HEK293 (cell line): ENCODE measurements around the gene CRTAP.
A peak's percentile ranks its signal among the peaks of the same experiment; 100 is the strongest.
"Not testable (repeated sequence)": the region's sequence is repeated elsewhere in the genome, so short reads cannot be mapped to it uniquely, and the experiment has no call there.

Source experiments
- CTCF ChIA-PET: fragments of 350-600 bp; formaldehyde crosslinking; extraction: SDS; loops from one replicate; lab custom pipeline; 2021; ENCODE audit warnings: antibody characterized with exemption; lab: Yijun Ruan, JAX
- POLR2A ChIA-PET: fragments of 300-600 bp; formaldehyde crosslinking; extraction: SDS; loops from one replicate; lab custom pipeline; 2020; ENCODE audit warnings: antibody characterized with exemption, inconsistent platforms; lab: Yijun Ruan, JAX
- H3K27ac ChIP-seq: fragments of 200-500 bp; sonication (Bioruptor generic); 2 replicates; pipeline ENCODE4 v1.5.1; 2014; ENCODE audit warnings: low read depth, low read length, control low read depth, inconsistent platforms; ENCODE audit errors: extremely low read depth
- H3K36me3 ChIP-seq, 2 experiments: fragments of 200-500 bp in 1 of 2; sonication (Bioruptor generic) in 1 of 2; 1 replicate in 1 of 2; 2 replicates in 1 of 2; pipeline ENCODE4 v1.5.1; 2014 to 2017; ENCODE audit warnings: inconsistent platforms in 2 of 2, low read length in 2 of 2; ENCODE audit not compliant: control insufficient read depth in 2 of 2, insufficient read depth in 1 of 2
- H3K4me1 ChIP-seq: fragments of 200-500 bp; sonication (Bioruptor generic); 2 replicates; pipeline ENCODE4 v1.5.1; 2014; ENCODE audit warnings: mild to moderate bottlenecking, low read length, inconsistent platforms; ENCODE audit not compliant: control insufficient read depth, insufficient read depth
- H3K4me3 ChIP-seq: 2 replicates; pipeline ENCODE4 v1.5.1; 2011; ENCODE audit warnings: low read depth, mild to moderate bottlenecking, control low read depth, low read length, moderate library complexity
- H3K9me3 ChIP-seq: fragments of 200-500 bp; sonication (Bioruptor generic); 2 replicates; pipeline ENCODE4 v1.5.1; 2014; ENCODE audit warnings: low read depth, low read length, inconsistent platforms; ENCODE audit not compliant: control insufficient read depth, insufficient read depth
- ELK4 ChIP-seq: IDR thresholded peaks from 2 replicates; pipeline ENCODE4 v1.6.1; 2011; ENCODE audit warnings: mild to moderate bottlenecking, low read depth, low read length, borderline replicate concordance
- GLI4 ChIP-seq: fragments of 450-650 bp; formaldehyde crosslinking; IDR thresholded peaks from 2 replicates; pipeline ENCODE4 v1.5.1; 2016; ENCODE audit warnings: missing biosample characterization, missing genetic modification characterization
- GLIS2 ChIP-seq: fragments of 450-650 bp; formaldehyde crosslinking; IDR thresholded peaks from 2 replicates; pipeline ENCODE4 v1.5.1; 2016; ENCODE audit warnings: missing biosample characterization, missing genetic modification characterization
- REPIN1 ChIP-seq: fragments of 450-650 bp; formaldehyde crosslinking; IDR thresholded peaks from 2 replicates; pipeline ENCODE4 v1.5.1; 2017; ENCODE audit warnings: missing biosample characterization, missing genetic modification characterization, low read depth
- SP2 ChIP-seq: fragments of 450-650 bp; formaldehyde crosslinking; IDR thresholded peaks from 2 replicates; pipeline ENCODE4 v1.5.1; 2016; ENCODE audit warnings: missing biosample characterization, missing genetic modification characterization
- SP7 ChIP-seq: fragments of 450-650 bp; formaldehyde crosslinking; IDR thresholded peaks from 2 replicates; pipeline ENCODE4 v1.5.1; 2016; ENCODE audit warnings: missing biosample characterization, missing genetic modification characterization
- ZBTB21 ChIP-seq: fragments of 450-650 bp; formaldehyde crosslinking; IDR thresholded peaks from 2 replicates; pipeline ENCODE4 v1.5.1; 2017; ENCODE audit warnings: missing biosample characterization, missing genetic modification characterization
- ZNF121 ChIP-seq: fragments of 450-650 bp; formaldehyde crosslinking; IDR thresholded peaks from 2 replicates; pipeline ENCODE4 v1.5.1; 2016; ENCODE audit warnings: missing biosample characterization, missing genetic modification characterization
- ZNF169 ChIP-seq: fragments of 450-650 bp; formaldehyde crosslinking; IDR thresholded peaks from 2 replicates; pipeline ENCODE4 v1.5.1; 2016; ENCODE audit warnings: missing biosample characterization, missing genetic modification characterization
- ZNF302 ChIP-seq: fragments of 450-650 bp; formaldehyde crosslinking; IDR thresholded peaks from 2 replicates; pipeline ENCODE4 v1.5.1; 2016; ENCODE audit warnings: missing biosample characterization, missing genetic modification characterization, low read depth
- ZNF366 ChIP-seq: fragments of 450-650 bp; formaldehyde crosslinking; conservative IDR thresholded peaks from 2 replicates; pipeline ENCODE4 v1.5.1; 2016; ENCODE audit warnings: missing biosample characterization, missing genetic modification characterization
- ZNF560 ChIP-seq: fragments of 450-650 bp; formaldehyde crosslinking; IDR thresholded peaks from 2 replicates; pipeline ENCODE4 v1.5.1; 2017; ENCODE audit warnings: missing biosample characterization, missing genetic modification characterization, borderline replicate concordance
- ZNF843 ChIP-seq: fragments of 450-650 bp; formaldehyde crosslinking; IDR thresholded peaks from 2 replicates; pipeline ENCODE4 v1.5.1; 2016; ENCODE audit warnings: missing biosample characterization, missing genetic modification characterization
- ZSCAN18 ChIP-seq: fragments of 450-650 bp; formaldehyde crosslinking; IDR thresholded peaks from 2 replicates; pipeline ENCODE4 v1.5.1; 2016; ENCODE audit warnings: missing biosample characterization, missing genetic modification characterization

The CRTAP gene

GRCh38 chr3:33104803-33105202 is 9.0 kb upstream of the CRTAP start:
- POLR2A ChIA-PET = interaction anchor here (0.9 kb wide), 1 partner anchor 9 kb away, joined by 3 read pairs; the partner anchor contains the start of gene CRTAP
- Histone ChIP-seq H3K9me3 (no peaks in the 10 kb centered on the region), H3K4me3 (no peak overlapping the region), H3K27ac (no peak overlapping the region), H3K36me3 (no peaks in the 10 kb centered on the region), H3K4me1 (no peaks in the 10 kb centered on the region)
- 0 out of 2 replicates have a peak, but pooled peaks have one; percentile 37 for TF ChIP-seq ZNF121
- no peak for TF ChIP-seq GLIS2 (tag by site-specific recombination)
- CTCF ChIA-PET = interaction anchor here (0.6 to 0.7 kb wide), 2 partner anchors 9 to 584 kb away, joined by 3 read pairs; partner anchors contain the start of gene CRTAP

DNA sequence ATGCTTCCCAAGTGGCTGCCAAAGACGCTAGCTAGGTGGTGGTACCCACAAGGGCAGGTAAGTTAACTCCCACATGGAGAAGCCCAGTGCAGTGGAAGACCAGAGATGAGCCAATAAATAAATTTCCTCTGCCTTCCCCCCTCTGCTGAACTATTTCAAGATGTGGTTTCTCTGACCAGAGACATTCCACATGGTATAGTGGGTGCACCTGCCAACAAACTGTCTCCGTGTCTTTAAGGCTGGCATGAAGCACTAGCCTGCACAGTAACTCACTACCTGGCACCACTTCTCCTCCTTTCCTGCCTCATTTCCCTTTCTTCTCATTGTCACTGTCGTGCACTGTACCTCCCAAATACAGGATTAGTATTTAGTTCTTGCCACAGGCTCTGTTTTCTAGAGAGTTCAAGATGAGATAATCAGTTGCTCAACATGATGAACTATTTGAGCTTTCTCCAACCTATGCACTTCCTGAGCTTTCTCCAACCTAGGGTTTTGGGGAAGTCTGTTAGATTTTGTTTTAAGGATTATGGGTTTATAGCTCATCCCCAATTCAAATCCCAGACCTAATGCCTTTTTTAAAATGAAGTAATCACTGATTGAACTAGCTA is 8.4 kb upstream of the CRTAP start:
- TF ChIP-seq REPIN1 (tag by site-specific recombination) = no peak
- no peak for TF ChIP-seq GLI4 (tag by site-specific recombination)
- TF ChIP-seq ZNF843 = no peak
- TF ChIP-seq SP2 (tag by site-specific recombination) = no peak
- ChIA-PET CTCF (interaction anchor here (0.6 kb wide), 2 partner anchors 29 to 31 kb away, joined by 3 read pairs; no protein-coding TSS in a partner anchor), POLR2A (interaction anchor here (0.9 kb wide), 1 partner anchor 8 kb away, joined by 3 read pairs; the partner anchor contains the start of gene CRTAP)
- Histone ChIP-seq H3K27ac (no peak overlapping the region), H3K36me3 (no peaks in the 10 kb centered on the region), H3K9me3 (no peaks in the 10 kb centered on the region), H3K4me1 (no peaks in the 10 kb centered on the region), H3K4me3 (no peak overlapping the region)

GRCh38 chr3:33106854-33107253 is 7.0 kb upstream of the CRTAP start:
- CTCF ChIA-PET, H3K4me1 ChIP-seq, H3K36me3 ChIP-seq, POLR2A ChIA-PET, H3K4me3 ChIP-seq, H3K9me3 ChIP-seq, H3K27ac ChIP-seq: not testable (repeated sequence)

DNA sequence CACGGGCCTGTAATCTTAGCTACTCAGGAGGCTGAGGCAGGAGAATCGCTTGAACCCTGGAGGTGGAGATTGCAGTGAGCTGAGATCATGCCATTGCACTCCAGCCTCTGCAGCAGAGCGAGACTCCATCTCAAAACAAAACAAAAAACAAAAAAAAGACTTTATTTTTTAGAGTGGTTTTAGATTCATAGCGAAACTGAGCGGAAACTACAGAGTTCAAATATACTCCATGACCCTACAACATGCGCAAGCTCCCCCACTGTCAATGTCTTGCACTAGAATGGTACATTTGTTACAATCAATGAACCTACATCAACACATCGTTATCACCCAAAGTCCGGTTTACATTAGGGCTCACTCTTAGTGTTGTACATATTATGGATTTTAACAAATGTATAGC is 2.2 kb upstream of the CRTAP start:
- Histone ChIP-seq H3K27ac (no peak overlapping the region), H3K9me3 (no peaks in the 10 kb centered on the region), H3K4me3 (no peak overlapping the region), H3K4me1 (no peaks in the 10 kb centered on the region), H3K36me3 (no peaks in the 10 kb centered on the region)
- ChIA-PET POLR2A (no interaction called here), CTCF (no interaction called here)
- TF ChIP-seq ZBTB21 (tag by site-specific recombination) (no peak), ZNF169 (no peak), ZNF560 (tag by site-specific recombination) (no peak), ZNF302 (no peak), ZNF366 (tag by site-specific recombination) (no peak), ZSCAN18 (no peak), ELK4 (no peak), SP7 (tag by site-specific recombination) (no peak)
